Measurements from ENCODE around the gene IFT27.

IFT27 gene

GRCh38 chr22:36741968-36742367 lies 34.0 kb downstream of the IFT27 start:
- no peak for DNase-seq (ENCODE audit: low read depth, low spot score)
- in situ Hi-C loops (cut with HindIII; ENCODE audit: low sequenced_read_pairs): no loop called here
- TF ChIP-seq, protein P1, sequence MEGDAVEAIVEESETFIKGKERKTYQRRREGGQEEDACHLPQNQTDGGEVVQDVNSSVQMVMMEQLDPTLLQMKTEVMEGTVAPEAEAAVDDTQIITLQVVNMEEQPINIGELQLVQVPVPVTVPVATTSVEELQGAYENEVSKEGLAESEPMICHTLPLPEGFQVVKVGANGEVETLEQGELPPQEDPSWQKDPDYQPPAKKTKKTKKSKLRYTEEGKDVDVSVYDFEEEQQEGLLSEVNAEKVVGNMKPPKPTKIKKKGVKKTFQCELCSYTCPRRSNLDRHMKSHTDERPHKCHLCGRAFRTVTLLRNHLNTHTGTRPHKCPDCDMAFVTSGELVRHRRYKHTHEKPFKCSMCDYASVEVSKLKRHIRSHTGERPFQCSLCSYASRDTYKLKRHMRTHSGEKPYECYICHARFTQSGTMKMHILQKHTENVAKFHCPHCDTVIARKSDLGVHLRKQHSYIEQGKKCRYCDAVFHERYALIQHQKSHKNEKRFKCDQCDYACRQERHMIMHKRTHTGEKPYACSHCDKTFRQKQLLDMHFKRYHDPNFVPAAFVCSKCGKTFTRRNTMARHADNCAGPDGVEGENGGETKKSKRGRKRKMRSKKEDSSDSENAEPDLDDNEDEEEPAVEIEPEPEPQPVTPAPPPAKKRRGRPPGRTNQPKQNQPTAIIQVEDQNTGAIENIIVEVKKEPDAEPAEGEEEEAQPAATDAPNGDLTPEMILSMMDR (IDR thresholded peaks at IDR 0.05; ENCODE audit: low read depth, low read length): no peak
- H3K4me3 ChIP-seq (ENCODE audit: low read depth, low read length): no peak overlapping the region

GRCh38 chr22:36741204-36741793 lies 34.6 kb downstream of the IFT27 start:
- no peak for DNase-seq (ENCODE audit: low read depth, low spot score)
- in situ Hi-C loops (cut with HindIII; ENCODE audit: low sequenced_read_pairs): no loop called here
- H3K4me3 ChIP-seq (ENCODE audit: low read depth, low read length): no peak overlapping the region
- TF ChIP-seq, protein P1 (IDR thresholded peaks at IDR 0.05; ENCODE audit: low read depth, low read length): no peak

GRCh38 chr22:36740716-36741115 lies 35.2 kb downstream of the IFT27 start:
- TF ChIP-seq, protein P1 (IDR thresholded peaks at IDR 0.05; ENCODE audit: low read depth, low read length): no peak
- DNase-seq (ENCODE audit: low read depth, low spot score): no peak
- in situ Hi-C loops (cut with HindIII; ENCODE audit: low sequenced_read_pairs): no loop called here
- no peak overlapping the region for H3K4me3 ChIP-seq (ENCODE audit: low read depth, low read length)

DNA sequence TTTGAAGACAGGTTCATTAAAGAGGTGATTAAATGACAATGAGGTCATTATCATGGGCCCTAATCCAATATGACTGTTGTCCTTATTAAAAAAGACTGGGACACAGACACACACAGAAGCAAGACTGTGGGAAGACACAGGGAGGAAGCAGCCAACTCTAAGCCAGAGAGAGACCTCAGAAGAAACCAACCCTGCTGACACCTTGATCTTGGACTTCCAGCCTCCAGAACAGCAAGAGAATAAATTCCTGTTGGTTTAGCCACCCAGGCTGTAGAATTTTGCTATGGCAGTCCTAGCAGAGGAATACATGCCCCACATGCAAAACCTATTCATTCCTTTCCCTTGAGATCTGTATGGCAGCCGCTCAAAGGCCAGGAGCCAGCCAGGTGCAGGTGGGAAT lies 36.7 kb downstream of the IFT27 start:
- no peak overlapping the region for H3K4me3 ChIP-seq (ENCODE audit: low read depth, low read length)
- no peak for DNase-seq (ENCODE audit: low read depth, low spot score)
- in situ Hi-C loops (cut with HindIII; ENCODE audit: low sequenced_read_pairs): no loop called here

GRCh38 chr22:36738416-36739020 lies 37.4 kb downstream of the IFT27 start:
- DNase-seq (ENCODE audit: low read depth, low spot score): no peak
- TF ChIP-seq, protein P1 (IDR thresholded peaks at IDR 0.05; ENCODE audit: low read depth, low read length): no peak
- no peak overlapping the region for H3K4me3 ChIP-seq (ENCODE audit: low read depth, low read length)
- in situ Hi-C loops (cut with HindIII; ENCODE audit: low sequenced_read_pairs): no loop called here

More for the DNA sequence above, 36.7 kb downstream of the IFT27 start:
- TF ChIP-seq, protein P1 (IDR thresholded peaks at IDR 0.05; ENCODE audit: low read depth, low read length): no peak

DNA sequence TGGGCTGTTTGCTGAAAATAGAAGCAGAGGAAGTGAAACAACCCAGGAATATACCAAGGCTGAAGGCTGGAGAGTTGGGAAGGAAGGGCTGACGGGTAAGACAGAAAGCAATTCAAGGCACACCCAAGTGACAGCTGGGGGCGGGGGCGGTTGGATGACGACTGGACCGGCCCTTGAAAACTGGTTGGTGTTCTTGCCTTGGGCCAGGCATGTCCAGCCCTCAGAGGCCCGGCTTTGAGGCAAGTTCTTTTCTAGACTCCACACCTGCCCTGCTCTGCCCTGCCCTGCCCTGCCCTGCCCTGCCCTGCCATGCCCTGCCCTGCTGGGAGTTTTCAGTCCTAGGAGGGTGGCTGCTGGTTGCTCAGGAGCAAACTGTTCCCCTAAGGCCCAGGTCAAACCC lies 38.1 kb downstream of the IFT27 start:
- in situ Hi-C loops (cut with HindIII; ENCODE audit: low sequenced_read_pairs): no loop called here
- no peak overlapping the region for H3K4me3 ChIP-seq (ENCODE audit: low read depth, low read length)
- DNase-seq (ENCODE audit: low read depth, low spot score): no peak

More for the DNA sequence above, 38.1 kb downstream of the IFT27 start:
- TF ChIP-seq, protein P1 (IDR thresholded peaks at IDR 0.05; ENCODE audit: low read depth, low read length): no peak
